Measurements from ENCODE around the gene ACSM5.
"Not testable (repeated sequence)": the region's sequence is repeated elsewhere in the genome, so short reads cannot be mapped to it uniquely, and the experiment has no call there.

The ACSM5 gene

GRCh38 chr16:20399185-20399584 lies 10.1 kb upstream of the ACSM5 start:
- DNase-seq: no peak

GRCh38 chr16:20401066-20401465 lies 8.3 kb upstream of the ACSM5 start:
- no peak for DNase-seq

GRCh38 chr16:20401475-20402016 lies 7.8 kb upstream of the ACSM5 start:
- no peak for DNase-seq

- DNase-seq: no peak
These were observed 6.7 kb upstream of the ACSM5 start for GRCh38 chr16:20402651-20403050.

- DNase-seq: no peak
These were observed 4.7 kb upstream of the ACSM5 start, which contains the start of gene PDILT for GRCh38 chr16:20404637-20405036. TSS of gene PDILT (minus strand) at chr16:20404737. CDS start at chr16:20399300, 5,437 bp downstream.

- DNase-seq: no peak
These were observed 888 bp downstream of the ACSM5 start for GRCh38 chr16:20410121-20410723.

- no peak for DNase-seq
These were observed 1.7 kb downstream of the ACSM5 start for GRCh38 chr16:20411055-20411454.

- DNase-seq: no peak
These were observed 6.2 kb downstream of the ACSM5 start for GRCh38 chr16:20415541-20415940.

GRCh38 chr16:20419093-20419492 lies 9.8 kb downstream of the ACSM5 start:
- DNase-seq: not testable (repeated sequence)

GRCh38 chr16:20421748-20422147 lies 12.4 kb downstream of the ACSM5 start:
- DNase-seq: not testable (repeated sequence)

- DNase-seq: not testable (repeated sequence)
These were observed 14.4 kb downstream of the ACSM5 start for GRCh38 chr16:20423772-20424128.

- DNase-seq: no peak
These were observed 15.0 kb downstream of the ACSM5 start for GRCh38 chr16:20424129-20424866.

- not testable (repeated sequence) for DNase-seq
These were observed 18.1 kb downstream of the ACSM5 start for GRCh38 chr16:20427401-20427797.

- DNase-seq: not testable (repeated sequence)
These were observed 20.2 kb downstream of the ACSM5 start for GRCh38 chr16:20429499-20429898.

- not testable (repeated sequence) for DNase-seq
These were observed 21.1 kb downstream of the ACSM5 start for GRCh38 chr16:20430480-20430879.

GRCh38 chr16:20430948-20431347 lies 21.6 kb downstream of the ACSM5 start:
- no peak for DNase-seq

GRCh38 chr16:20438950-20439349 lies 29.6 kb downstream of the ACSM5 start:
- not testable (repeated sequence) for DNase-seq

GRCh38 chr16:20439820-20440231 lies 30.5 kb downstream of the ACSM5 start:
- not testable (repeated sequence) for DNase-seq

- DNase-seq: not testable (repeated sequence)
These were observed 31.4 kb downstream of the ACSM5 start for GRCh38 chr16:20440731-20441130.

- DNase-seq: no peak
These were observed 31.9 kb downstream of the ACSM5 start for GRCh38 chr16:20441191-20441590.

- not testable (repeated sequence) for DNase-seq
These were observed 32.5 kb downstream of the ACSM5 start for GRCh38 chr16:20441859-20442258.

GRCh38 chr16:20446652-20447393 lies 37.5 kb downstream of the ACSM5 start:
- DNase-seq: not testable (repeated sequence)

GRCh38 chr16:20451364-20451763 lies 42.0 kb downstream of the ACSM5 start, which contains the start of gene ACSM2A:
TSS of gene ACSM2A (plus strand) at chr16:20451521. CDS start at chr16:20460115, 8,594 bp downstream.
- DNase-seq: not testable (repeated sequence)

Data from left hindlimb (tissue), 1 donor.